ENCODE data around the gene CDYL2. TPM values are rescaled to one million over a fixed set of nuclear protein-coding genes. Genes with fewer than 3 reads are reported as not detected.

The CDYL2 gene
- total RNA-seq, 1 donor from 2014 or later: 4.9 TPM

DNA sequence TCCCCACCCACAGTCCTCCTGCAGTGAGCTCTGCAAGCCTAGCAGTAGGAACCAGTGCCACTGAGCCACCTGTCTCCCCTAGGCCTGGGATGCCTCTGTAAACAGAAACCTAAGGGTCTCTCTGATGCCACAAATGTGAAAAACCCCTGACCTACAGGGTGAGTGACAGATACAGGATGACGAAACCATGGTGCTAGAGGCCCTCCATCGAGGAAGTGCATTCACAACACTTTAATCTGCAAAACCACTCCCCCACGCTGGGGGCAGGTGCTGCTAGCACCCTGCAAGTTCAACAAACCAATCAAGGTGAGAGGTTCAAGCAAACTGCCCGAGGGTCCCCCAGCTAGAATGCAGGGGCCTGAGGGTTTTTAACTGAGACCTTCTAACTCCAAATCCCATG, 59.5 kb downstream of the CDYL2 start:
- Histone ChIP-seq H3K27me3 (no peaks in the 10 kb centered on the region), H3F3A (ENCODE audit: low read depth) (no peaks in the 10 kb centered on the region), H3K79me2 (ENCODE audit: low read depth) (no peaks in the 10 kb centered on the region), H3K36me3 (no peaks in the 10 kb centered on the region), H3K27ac (no peak overlapping the region), H3K9ac (no peak overlapping the region), H3K4me1 (no peaks in the 10 kb centered on the region), H3K9me3 (ENCODE audit: low read depth) (peaks cover 5% of the 10 kb centered on the region), H4K20me1 (ENCODE audit: low read depth) (no peaks in the 10 kb centered on the region), H2AFZ (replicated peaks) (no peak overlapping the region), H3K4me3 (no peak overlapping the region), H3K4me2 (no peak overlapping the region)
- no peak for TF ChIP-seq CTCF (IDR thresholded peaks at IDR 0.05)
- no peak for TF ChIP-seq EZH2 (IDR thresholded peaks at IDR 0.05)
- TF ChIP-seq EZH2phosphoT487 (IDR thresholded peaks at IDR 0.05): no peak
- no peaks in the 10 kb centered on the region for H3K36me3 Mint-ChIP-seq
- no peak for DNase-seq (ENCODE audit: low spot score)
- no peaks in the 10 kb centered on the region for H3K9me3 Mint-ChIP-seq
- H3K27me3 Mint-ChIP-seq (ENCODE audit: insufficient read depth, low read depth): no peaks in the 10 kb centered on the region
- no peak overlapping the region for H3K4me3 Mint-ChIP-seq
- no peak overlapping the region for H3K27ac Mint-ChIP-seq
- H3K4me1 Mint-ChIP-seq: no peaks in the 10 kb centered on the region

GRCh38 chr16:80743772-80744171, 60.6 kb downstream of the CDYL2 start:
- no peaks in the 10 kb centered on the region for H3K27me3 Mint-ChIP-seq (ENCODE audit: insufficient read depth, low read depth)
- Histone ChIP-seq H3K4me3 (no peak overlapping the region), H3K4me2 (no peak overlapping the region), H2AFZ (replicated peaks) (no peak overlapping the region), H4K20me1 (ENCODE audit: low read depth) (no peaks in the 10 kb centered on the region), H3K36me3 (no peaks in the 10 kb centered on the region), H3K9me3 (ENCODE audit: low read depth) (peaks cover 5% of the 10 kb centered on the region), H3F3A (ENCODE audit: low read depth) (no peaks in the 10 kb centered on the region), H3K9ac (no peak overlapping the region), H3K79me2 (ENCODE audit: low read depth) (no peaks in the 10 kb centered on the region), H3K27ac (no peak overlapping the region), H3K4me1 (no peaks in the 10 kb centered on the region), H3K27me3 (no peaks in the 10 kb centered on the region)
- H3K4me1 Mint-ChIP-seq: no peaks in the 10 kb centered on the region
- H3K36me3 Mint-ChIP-seq: no peaks in the 10 kb centered on the region
- DNase-seq (ENCODE audit: low spot score): no peak
- H3K27ac Mint-ChIP-seq: no peak overlapping the region
- TF ChIP-seq EZH2phosphoT487 (IDR thresholded peaks at IDR 0.05) (no peak), CTCF (IDR thresholded peaks at IDR 0.05) (no peak), EZH2 (IDR thresholded peaks at IDR 0.05) (no peak)
- H3K4me3 Mint-ChIP-seq: no peak overlapping the region
- peaks cover 6% of the 10 kb centered on the region for H3K9me3 Mint-ChIP-seq

DNA sequence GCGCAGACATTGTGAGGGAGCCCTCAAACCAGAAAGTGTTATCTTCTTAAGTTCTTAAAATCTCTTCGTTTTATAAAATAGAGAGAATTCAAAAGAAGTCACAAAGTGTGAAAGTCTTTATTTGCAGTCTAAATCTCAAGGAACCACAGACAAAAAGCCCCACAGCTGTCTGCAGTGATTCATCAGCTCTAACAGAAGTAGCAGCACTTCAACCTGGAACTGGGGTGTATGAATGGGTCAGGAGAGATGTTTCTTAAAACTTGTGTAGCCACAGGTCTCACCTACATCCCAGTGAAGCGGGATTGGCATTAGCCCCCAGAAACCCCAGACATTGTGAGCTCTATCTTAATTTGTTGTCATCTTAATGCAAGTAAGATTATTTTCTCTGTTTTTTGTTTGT, 61.1 kb downstream of the CDYL2 start:
- Histone ChIP-seq H3K4me3 (no peak overlapping the region), H3K36me3 (no peaks in the 10 kb centered on the region), H3K27me3 (no peaks in the 10 kb centered on the region), H3F3A (ENCODE audit: low read depth) (no peaks in the 10 kb centered on the region), H2AFZ (replicated peaks) (no peak overlapping the region), H3K9me3 (ENCODE audit: low read depth) (peaks cover 5% of the 10 kb centered on the region), H3K4me2 (no peak overlapping the region), H3K9ac (no peak overlapping the region), H4K20me1 (ENCODE audit: low read depth) (no peaks in the 10 kb centered on the region), H3K27ac (no peak overlapping the region), H3K79me2 (ENCODE audit: low read depth) (no peaks in the 10 kb centered on the region), H3K4me1 (no peaks in the 10 kb centered on the region)
- H3K27me3 Mint-ChIP-seq (ENCODE audit: insufficient read depth, low read depth): no peaks in the 10 kb centered on the region
- DNase-seq (ENCODE audit: low spot score): no peak
- no peaks in the 10 kb centered on the region for H3K4me1 Mint-ChIP-seq
- TF ChIP-seq EZH2 (IDR thresholded peaks at IDR 0.05) (no peak), CTCF (IDR thresholded peaks at IDR 0.05) (no peak), EZH2phosphoT487 (IDR thresholded peaks at IDR 0.05) (no peak)
- H3K9me3 Mint-ChIP-seq: peaks cover 6% of the 10 kb centered on the region
- H3K4me3 Mint-ChIP-seq: no peak overlapping the region
- no peaks in the 10 kb centered on the region for H3K36me3 Mint-ChIP-seq
- H3K27ac Mint-ChIP-seq: no peak overlapping the region
